ENCODE data around the gene BEST1.

- TF ChIP-seq CTCF (conservative IDR thresholded peaks at IDR 0.05): no peak
- TF ChIP-seq EZH2 (IDR thresholded peaks at IDR 0.05; ENCODE audit: low read depth): no peak
These were observed 36.3 kb upstream of the BEST1 start for GRCh38 chr11:61913699-61914395.

Data from PC-9 (cell line).